GM20431 (cell line): ENCODE measurements around the gene DGKD.

ENCODE experiments used
- in situ Hi-C: fragments of 300-500 bp; cut with MseI, MboI; formaldehyde crosslinking; loops from one replicate; pipeline ENCODE4 v1.15.0; 2020; ENCODE audit warnings: low sequenced_read_pairs; ENCODE audit not compliant: unreplicated experiment

The DGKD gene, protein sequence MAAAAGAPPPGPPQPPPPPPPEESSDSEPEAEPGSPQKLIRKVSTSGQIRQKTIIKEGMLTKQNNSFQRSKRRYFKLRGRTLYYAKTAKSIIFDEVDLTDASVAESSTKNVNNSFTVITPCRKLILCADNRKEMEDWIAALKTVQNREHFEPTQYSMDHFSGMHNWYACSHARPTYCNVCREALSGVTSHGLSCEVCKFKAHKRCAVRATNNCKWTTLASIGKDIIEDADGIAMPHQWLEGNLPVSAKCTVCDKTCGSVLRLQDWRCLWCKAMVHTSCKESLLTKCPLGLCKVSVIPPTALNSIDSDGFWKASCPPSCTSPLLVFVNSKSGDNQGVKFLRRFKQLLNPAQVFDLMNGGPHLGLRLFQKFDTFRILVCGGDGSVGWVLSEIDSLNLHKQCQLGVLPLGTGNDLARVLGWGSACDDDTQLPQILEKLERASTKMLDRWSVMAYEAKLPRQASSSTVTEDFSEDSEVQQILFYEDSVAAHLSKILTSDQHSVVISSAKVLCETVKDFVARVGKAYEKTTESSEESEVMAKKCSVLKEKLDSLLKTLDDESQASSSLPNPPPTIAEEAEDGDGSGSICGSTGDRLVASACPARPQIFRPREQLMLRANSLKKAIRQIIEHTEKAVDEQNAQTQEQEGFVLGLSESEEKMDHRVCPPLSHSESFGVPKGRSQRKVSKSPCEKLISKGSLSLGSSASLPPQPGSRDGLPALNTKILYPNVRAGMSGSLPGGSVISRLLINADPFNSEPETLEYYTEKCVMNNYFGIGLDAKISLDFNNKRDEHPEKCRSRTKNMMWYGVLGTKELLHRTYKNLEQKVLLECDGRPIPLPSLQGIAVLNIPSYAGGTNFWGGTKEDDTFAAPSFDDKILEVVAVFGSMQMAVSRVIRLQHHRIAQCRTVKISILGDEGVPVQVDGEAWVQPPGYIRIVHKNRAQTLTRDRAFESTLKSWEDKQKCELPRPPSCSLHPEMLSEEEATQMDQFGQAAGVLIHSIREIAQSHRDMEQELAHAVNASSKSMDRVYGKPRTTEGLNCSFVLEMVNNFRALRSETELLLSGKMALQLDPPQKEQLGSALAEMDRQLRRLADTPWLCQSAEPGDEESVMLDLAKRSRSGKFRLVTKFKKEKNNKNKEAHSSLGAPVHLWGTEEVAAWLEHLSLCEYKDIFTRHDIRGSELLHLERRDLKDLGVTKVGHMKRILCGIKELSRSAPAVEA

DNA sequence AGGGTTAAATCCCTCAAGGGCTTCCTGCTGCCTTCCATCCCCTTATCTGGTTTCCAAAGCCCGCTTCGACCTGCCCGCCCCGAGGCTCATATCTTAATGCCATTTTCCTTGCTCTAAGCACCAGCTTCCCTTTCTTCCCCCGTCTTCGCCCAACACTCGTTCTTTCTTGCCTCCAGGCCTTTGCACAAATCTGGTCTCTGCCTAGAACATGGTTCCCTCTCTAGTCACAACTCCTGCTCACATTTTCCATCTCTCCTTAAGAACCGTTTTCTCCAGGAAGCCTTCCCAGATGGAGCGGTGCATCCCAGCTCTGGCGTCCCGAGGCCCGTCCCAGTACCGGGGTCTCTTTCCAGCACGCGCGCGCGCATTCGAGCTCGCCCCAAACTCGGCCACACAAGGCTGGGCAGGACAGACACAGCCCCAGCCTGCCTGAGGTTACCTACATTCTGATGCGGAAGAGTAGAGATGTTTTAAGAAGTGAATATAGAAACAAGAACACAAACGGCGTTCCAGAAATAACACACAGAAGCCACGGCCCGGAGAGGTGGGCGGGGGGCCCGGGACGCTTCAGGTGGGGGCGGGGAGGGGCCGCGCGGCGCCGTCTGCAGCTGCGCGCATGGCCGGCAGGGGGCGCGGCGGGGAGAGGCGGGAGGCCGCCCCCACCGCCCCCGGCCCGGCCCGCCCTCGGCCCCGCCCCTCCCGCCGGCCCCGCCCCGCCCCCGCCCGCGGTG, at the start of gene DGKD:
Gene DGKD, plus strand, starts transcription at position 726 of the 731 bp plus-strand sequence. CDS start 25 bp downstream, outside the sequence.
- in situ Hi-C loops: no loop called here

DNA sequence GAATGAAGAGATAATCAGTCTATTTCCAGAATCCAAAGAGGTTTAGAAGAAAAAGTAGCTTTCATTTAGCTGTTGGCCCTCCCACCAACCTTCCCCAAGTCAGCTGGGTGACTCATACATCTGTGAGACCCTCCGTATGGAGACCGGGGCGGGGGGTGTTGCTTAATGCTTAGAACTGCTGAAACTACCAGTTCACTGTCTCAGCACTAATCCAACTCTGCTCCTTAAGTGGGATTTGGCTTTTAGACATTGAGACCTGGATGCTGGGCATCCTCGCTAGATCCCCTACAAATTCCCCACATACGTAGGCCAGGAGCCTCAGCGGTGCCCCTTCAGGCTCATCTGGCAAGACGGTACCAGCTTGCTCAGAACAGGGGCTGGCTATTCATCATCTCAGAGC, 46.7 kb upstream of the DGKD start, which contains the start of gene SAG:
Gene SAG, plus strand, starts transcription at position 252 of the 400 bp plus-strand sequence. CDS start 1,374 bp downstream, outside the sequence.
- in situ Hi-C loops: no loop called here

DNA sequence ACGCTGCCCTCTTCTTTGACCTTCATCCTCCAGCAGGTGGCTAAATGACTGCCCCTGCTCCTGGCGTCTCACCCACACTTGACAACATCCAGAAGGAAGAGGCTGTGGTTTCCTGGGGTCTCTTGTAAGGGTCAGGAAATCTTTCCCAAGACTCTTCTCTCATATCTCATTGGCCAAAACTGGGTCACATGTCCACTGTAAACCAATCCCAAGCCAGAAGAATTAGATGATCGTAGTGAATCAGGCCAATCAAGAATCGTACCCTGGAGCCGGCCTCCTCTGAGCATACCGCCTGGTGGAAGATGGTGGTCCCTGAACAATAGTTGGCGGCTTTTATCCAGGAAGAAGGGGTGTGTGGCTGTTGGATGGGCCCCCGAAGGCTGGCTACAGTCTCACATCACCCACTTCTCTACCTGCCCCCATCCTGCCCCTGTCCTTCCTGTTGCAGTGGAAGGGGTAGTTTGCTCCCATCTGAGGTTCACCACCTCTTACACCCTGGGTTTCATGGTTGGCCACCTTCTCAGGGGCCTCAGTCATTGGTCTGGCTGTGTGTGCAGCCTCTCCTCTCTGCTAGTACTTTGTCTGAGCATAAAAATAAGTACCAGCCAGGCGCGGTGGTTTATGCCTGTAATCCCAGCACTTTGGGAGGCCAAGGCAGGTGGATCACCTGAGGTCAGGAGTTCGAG, 42.9 kb upstream of the DGKD start:
- in situ Hi-C loops: no loop called here

DNA sequence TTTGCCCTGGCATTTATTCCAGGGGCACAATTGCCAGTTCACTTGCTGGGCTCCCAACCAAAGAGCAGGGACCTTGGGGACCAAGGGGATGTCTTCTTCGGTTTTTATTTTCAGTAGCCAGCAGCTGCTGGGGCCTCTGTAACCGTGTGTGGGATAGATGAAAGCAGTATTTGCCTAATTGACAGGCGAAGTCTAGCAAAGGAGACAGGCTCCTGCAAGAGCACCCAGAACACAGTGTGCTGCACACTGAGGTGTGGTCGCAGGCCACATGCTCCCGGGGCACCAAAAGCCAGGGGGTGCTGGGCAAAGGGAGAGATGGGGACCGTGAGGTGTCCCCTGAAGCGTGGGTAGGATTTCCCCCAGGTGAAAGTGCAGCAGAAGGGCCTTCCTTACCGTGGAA, 41.4 kb upstream of the DGKD start:
- in situ Hi-C loops: no loop called here

DNA sequence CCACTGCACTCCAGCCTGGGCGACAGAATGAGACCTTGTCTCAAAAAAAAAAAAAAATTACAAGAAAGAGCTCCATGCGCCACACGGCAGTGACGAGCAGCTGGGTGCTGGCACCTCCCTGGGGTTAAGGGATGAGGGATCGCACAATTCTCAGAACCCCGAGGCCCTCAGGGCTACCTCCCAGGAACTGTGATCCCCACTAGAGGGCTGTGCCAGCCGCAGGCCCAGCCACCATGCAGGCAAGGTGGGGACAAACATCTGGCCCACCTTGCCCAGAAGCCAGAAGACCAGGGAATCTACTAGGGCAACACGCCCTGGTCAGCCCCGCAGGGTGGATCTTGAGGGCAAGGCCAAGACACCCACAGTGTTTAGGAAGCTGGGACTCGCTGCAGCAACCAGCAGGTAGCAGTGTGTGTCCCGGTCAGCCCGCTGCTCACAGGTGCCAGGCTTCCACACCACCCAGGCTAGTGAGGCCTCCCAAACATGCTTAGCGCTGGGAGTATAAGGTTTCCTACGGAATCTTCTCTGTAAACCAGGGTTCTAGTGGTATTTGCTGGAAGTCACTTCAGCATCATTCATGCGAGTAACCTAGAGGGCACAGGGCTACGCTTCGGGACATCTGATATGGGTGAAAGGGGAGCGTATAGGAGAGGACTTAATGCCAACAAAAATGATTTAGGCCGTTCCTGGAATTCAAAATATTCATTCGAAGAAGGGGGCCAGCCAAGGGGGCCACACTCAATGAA, 39.9 kb upstream of the DGKD start:
- in situ Hi-C loops: no loop called here

DNA sequence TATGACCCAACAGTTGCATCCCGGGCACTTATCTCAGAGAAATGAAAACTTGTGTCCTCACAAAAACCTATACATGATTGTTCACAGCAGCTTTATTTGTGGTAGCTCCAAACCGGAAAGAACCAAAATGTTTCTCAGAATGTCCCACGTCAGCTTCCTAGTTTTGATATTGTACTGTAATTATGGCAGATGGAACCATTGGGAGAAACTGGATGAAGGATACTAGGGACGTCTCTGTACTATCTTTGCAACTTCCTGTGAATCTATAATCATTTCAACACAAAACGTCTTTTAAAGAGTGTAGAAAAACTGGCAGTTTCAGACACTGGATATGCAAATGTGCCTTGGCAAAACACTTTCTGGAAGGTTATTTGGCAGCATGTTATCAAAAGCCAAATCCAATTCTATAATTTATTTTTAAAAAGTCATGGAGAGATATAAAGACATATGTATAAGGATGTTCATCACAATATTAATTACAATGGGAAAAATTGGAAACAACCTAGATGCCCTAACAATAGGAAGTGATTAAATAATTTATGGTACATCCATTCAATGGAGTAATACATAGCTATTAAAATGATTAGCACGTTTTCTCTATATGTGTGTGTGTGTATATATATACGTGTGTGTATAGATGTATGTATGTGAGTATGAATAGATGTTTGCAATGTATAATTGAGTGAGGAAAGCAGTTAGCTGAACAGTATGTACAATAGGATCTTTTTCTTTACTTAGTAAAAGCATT, 36.9 kb upstream of the DGKD start:
- in situ Hi-C loops: no loop called here

DNA sequence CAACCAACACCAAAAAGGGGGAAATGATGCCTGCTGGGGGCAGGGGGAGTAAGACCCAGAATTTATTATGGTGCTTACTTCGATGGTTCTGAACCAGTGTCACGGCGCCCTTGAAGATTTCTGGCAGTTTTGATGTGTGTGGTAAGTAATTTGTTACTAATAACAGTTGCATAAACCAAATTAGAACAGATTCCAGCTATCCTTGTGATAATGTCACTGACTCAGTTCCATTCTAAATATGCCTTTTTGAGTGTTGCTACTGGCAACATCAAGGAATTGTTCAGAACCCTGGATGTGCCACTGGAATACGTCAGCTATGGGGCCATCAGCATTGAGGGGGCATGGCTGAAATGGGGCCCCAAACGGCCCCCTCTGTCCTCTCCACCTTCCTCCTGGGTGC, 35.0 kb upstream of the DGKD start:
- in situ Hi-C loops: no loop called here

DNA sequence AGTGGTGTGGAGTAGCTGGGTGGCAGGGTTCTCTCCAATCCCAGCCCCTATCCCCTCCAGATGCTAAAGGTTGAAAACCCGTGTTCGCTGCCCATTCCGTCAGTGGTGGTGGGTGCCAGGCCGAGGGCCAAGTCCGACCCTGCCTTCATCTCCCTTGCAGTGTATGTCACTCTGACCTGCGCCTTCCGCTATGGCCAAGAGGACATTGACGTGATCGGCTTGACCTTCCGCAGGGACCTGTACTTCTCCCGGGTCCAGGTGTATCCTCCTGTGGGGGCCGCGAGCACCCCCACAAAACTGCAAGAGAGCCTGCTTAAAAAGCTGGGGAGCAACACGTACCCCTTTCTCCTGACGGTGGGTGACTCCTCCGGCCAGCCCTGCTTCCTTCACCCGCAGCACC, 33.8 kb upstream of the DGKD start:
- in situ Hi-C loops: no loop called here

DNA sequence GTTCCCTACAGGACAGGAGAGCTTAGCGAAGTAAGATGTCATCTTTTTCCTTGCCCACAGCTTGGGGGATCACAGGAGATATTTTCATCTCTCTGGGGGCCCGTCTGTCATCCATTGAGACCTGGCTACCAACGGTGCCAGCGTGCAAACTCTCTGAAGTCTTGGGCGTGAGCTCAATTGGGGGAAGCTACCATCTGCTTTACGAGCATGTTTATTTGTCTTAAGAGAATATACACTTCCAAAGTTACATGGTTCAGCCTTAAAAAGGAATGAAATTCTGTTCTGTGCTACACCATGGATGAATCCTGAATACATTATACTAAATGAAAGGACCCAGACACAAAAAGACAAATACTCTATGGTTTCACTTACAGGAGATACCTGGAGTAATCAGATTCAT, 33.1 kb upstream of the DGKD start:
- in situ Hi-C loops: no loop called here

DNA sequence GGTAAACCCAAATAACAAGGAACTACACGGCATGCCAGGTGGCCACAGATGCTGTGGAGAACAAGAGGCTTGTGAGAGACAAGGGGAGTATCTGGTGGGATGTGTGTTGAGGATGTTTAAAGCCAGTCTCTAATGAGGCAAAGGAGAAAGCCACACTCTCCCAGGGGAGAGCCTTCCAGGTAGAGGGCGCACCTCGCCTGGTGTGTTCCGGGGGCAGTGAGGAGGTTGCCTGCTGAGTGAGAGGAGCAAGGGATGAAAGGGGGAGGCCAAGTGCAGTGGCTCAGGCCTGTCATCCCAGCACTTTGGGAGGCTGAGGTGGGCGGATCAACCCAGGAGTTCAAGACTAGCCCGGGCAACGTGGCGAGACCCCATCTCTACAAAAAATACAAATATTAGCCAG, 30.4 kb upstream of the DGKD start:
- in situ Hi-C loops: no loop called here

DNA sequence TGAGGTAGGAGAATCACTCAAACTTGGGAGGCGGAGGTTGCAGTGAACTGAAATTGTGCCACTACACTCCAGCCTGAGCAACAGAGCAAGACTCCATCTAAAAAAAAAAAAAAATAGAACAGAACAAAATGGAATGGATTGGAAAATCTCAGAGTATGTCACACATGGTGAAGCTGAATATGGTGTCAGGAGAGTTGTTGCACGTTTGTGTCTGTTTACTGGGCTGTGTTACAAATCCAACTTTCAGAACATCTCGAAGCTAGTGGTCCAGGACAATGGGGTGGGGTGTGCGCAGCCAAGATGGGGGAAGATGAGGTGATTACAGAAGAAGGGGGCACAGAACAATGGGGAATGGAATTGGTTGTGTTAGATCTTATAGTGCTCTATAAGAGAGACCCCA, 29.0 kb upstream of the DGKD start:
- in situ Hi-C loops: no loop called here

DNA sequence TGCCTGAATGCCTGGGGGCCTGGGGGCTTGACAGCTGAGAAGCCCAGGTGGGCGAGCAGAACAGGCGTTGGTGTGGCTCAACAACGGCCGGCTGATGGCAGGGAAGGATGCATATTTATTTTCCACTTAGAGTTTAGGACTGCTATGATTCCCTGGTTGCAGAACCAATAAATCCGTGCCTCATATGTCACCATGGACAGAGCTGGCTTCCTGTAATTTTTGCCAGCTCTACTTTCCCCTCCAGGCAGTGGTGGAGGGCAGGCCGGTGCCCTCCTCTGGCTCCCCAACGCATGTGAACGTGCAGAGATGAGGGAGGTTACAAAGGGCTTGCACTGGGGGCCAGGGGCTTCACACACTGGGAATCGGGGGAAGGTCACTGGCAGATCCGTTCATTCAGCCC, 28.5 kb upstream of the DGKD start:
- in situ Hi-C loops: no loop called here

DNA sequence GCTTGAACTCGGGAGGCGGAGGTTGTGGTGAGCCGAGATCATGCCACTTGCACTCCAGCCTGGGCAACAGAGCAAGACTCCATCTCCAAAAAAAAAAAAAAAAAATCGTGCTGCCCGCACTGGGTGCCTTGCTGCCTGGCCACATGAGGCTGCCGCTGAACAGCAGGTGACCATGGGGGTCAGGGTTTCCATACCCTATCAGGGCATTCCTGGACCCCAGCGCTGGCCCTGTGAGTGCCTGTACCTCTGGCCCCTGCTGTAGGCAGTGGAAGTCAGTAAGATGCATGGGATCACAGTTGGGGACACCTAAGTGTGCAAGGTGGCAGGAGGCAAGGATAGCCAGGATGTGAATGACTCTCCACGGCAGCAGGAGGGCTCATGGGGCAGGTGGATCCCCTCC, 27.8 kb upstream of the DGKD start:
- in situ Hi-C loops: no loop called here

DNA sequence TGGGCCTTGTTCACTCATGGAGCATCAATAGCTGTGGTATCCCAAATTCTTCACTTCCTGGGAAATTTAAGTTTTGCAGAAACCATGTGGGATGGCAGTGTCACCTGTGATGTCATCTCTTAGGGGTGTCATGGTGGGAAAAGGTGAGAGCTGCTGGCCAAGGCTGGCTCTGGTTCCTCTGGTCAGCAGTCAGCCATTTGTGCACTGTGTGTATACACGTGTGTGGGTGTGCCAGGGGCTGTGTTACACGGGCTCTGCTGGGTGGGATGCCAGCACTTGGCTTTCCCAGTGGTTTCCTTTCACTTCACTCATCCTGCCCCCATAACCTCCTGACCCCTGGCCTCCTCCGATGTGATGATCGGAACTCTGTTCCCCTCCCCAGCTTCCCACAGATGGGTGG, 25.4 kb upstream of the DGKD start:
- in situ Hi-C loops: no loop called here

DNA sequence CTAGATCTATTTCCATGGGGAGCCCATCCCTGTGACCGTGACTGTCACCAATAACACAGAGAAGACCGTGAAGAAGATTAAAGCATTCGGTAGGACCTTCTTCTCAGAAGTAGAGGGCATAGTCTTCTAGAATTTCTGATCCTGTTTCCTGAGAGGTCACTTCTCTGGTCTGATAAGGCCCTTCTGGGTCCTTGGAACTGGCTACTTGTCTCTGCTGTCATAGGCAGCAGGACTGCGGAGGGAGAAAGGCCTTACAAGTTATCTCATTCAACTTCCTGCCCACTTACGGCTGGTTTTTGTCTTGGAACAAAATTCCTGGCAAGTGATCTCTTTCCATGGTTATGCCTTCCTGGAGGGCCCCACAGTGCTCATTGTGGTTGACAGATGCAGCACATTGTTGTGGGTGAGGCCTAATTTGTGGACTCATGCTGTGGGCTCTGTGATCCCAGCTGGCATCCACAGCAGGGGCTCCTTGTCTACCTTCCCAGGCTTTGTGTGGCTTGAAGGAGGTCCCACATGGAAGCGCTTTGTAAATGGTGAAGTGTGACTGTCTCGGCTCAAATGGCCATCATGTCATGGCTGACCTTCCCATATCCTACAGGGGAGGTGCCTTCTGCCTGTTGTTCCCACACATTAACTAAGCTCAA, 24.7 kb upstream of the DGKD start:
- in situ Hi-C loops: no loop called here

DNA sequence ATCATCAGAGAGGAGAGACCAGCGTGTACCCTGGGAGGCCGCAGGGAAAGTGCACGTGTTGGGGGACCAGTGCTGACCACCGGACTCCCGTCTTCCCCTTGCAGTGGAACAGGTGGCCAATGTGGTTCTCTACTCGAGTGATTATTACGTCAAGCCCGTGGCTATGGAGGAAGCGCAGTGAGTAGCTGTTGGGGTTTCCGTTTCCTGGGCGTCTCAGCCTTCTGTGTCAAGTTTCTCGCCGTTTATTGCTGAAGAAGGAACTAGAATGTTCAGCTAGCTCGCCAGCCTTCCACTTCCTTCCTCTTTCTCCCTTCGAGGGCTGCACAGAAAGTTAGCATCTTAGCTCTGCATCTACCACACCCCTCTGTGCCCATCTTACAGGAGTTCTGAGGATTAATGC, 22.8 kb upstream of the DGKD start:
- in situ Hi-C loops: no loop called here

DNA sequence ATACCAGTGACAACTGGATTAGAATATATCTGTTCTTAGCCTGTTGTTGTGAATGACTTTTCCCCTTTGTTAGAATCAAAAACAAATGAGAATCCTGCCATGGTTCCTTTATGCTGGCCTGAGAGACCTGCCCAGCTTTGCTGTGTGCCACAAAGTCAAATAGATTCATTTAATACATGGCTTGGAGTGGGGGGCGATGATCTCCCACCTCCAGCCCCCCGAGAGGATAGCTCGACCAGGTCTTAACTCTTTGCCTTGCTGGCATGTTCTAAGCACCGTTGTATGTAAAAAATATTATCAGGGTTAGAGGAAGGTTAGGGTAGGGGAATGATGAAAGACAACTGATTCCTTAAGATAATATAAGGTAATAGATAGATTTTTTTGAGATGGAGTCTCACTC, 22.2 kb upstream of the DGKD start:
- in situ Hi-C loops: no loop called here
